GM03348 (cell line): ENCODE results near the gene UFC1.
"Not testable (repeated sequence)": the region's sequence is repeated elsewhere in the genome, so short reads cannot be mapped to it uniquely, and the experiment has no call there.

ENCODE experiments used
- DNase-seq: peaks from one replicate; pipeline ENCODE4 v3.0.0; 2012; ENCODE audit warnings: low spot score

UFC1 gene

DNA sequence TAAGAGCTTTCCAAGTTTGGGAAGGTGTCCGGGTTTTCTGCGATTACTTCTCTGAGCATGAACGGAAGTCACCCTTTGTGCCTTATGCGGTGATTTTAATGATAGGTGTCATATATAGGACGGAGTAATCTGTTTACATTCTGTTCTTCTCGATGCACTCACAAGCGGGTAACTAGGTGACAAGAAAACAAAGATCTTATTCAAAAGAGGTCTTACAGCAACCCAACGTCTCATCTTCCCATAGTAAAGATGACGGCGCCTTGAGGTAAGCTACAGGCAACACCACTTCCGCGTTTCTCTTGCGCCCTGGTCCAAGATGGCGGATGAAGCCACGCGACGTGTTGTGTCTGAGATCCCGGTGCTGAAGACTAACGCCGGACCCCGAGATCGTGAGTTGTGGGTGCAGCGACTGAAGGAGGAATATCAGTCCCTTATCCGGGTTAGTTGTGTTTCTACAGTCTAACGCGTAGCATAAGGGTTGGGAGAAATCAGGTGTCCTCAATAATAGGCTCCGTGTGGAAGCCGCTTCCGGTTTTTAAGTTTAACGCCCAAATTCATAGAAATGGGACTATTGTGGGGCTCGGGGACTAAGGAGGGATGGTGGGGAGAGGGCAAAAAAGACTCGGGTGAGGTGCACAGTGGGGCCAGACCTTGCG lies at the start of gene UFC1:
UFC1 (plus strand) TSS at position 297 of the 656 bp plus-strand sequence; CDS start at position 317, 20 bp downstream.
- peak; percentile 85 for DNase-seq

DNA sequence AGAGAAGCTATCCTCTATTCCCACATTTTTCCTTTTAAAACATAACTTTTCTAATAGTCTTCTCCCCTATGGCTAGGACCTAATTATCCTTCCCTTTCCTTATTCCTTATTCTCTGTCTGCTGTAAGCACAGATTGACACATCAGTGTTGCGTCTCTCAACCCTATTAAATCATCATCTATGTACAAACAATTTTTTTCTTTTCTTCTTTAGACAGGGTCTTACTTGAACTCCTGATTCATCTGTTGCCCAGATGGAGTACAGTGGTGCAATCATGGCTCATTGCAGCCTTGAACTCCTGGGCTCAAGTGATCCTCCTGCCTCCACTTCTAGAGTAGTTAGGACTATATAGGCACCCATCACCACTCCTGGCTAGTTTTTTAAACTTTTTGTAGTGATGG lies 47.3 kb upstream of the UFC1 start:
- DNase-seq: no peak

GRCh38 chr1:161111117-161111516 lies 42.7 kb upstream of the UFC1 start:
- no peak for DNase-seq

- DNase-seq: no peak
Observed at GRCh38 chr1:161111527-161111926, 42.3 kb upstream of the UFC1 start.

DNA sequence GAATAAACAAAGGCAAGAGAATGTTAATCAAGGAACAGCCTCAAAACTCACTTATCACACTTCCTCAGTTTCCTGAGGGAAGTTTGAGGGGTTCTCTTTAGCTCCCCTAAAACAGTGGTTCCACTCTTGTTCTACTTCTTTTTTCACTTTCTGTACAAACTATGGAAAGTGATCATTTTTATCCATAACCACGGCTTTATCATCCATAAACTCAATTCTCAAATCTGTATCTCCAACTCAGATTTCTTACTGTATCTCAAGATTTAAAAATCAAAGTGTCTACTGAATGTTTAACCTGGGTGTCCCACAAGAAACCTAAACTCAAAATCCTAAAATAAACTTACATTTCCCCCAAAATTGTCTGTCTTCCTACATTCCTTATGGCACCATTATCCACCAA lies 39.9 kb upstream of the UFC1 start:
- DNase-seq: no peak

DNA sequence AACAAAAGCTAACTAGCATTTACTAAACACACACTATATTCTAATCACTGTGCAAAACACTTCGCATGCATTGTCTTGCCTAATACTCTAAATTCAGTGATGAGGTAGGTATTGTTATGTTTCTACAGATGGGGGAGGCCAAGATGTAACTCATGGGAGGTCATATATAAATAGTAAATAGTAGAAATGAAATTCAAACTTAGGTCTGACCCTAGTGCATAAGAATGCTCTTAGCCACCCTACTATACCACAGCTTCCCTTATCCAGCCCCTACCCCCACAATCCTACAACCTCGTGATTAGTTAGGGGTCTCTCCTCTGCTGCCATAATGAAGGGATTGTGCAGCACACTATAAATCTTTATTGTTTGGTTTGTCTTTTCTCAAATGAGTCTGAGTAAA lies 39.2 kb upstream of the UFC1 start:
- DNase-seq: no peak

GRCh38 chr1:161115132-161115711 lies 38.6 kb upstream of the UFC1 start:
- no peak for DNase-seq

DNA sequence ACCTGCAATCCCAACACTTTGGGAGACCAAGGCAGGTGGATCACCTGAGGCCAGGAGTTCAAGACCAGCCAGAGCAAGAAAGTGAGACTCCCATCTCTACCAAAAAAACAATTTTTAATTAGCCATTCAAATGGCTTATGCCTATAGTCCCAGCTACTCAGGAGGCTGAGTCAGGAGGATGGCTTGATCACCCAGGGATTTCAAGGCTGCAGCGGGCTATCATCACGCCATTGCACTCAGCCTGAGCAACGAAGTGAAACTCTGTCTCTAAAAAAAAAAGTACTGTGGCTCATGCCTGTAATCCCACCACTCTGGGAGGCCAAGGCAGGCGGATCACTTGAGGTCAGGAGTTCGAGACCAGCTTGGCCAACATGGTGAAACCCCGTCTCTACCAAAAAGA lies 37.8 kb upstream of the UFC1 start:
- not testable (repeated sequence) for DNase-seq

GRCh38 chr1:161117759-161118581 lies 35.8 kb upstream of the UFC1 start, which contains the start of the genes NIT1 and PFDN2:
Gene NIT1, plus strand, starts transcription at chr1:161118105. Its CDS starts 72 bp downstream, at chr1:161118177.
Gene PFDN2, minus strand, starts transcription at chr1:161118037. Its CDS starts 11 bp downstream, at chr1:161118026.
- peak; percentile 95 for DNase-seq

GRCh38 chr1:161119092-161119903 lies 34.5 kb upstream of the UFC1 start:
- peak; percentile 79 for DNase-seq

DNA sequence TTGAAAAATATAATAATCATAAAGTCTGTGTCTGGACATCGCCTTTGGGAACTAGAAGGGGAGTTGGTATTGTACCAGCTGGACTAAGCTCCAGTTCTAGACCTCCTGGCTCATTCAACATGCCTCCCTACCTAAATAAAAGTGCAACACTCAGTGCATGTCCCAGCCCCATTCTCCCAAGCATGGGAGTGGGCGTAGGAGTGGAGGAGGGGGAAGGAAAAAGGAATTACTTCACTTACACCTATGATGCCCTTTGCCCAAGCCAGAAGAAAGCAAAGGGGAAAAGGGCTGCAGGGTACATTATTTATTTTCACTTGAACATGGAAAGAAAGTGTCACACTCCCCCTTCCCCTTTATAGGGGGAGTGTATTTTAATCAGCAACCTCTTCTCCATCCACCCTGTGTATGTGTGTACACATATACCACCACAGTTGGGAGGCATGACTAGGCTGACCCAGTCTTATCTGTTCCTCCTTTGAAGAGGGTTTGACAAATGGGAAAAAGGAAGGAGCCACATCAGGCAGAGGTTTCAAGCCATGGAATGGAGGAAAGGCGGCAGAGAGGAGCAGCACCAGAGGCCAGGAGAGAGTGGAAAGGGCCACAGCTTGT lies 32.6 kb upstream of the UFC1 start:
- no peak for DNase-seq

DNA sequence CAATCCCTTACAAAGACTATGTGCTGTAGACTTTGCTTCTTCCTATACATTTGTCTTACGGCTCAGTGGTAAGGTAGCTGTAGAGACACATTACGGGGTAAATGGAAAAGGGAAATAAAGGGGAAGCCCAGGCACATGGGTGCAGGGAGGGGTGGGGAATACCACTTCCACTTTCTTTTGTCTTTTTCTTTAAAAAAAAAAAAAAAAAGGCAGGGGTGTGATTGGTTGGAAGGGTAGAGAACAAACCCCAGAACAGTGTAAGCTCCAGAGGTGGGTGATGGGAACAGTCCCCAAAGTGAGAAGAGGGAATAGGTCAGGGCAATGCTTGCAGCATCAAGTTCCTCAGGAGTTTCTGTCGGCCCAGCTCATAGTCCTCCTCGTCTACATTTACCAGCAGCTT lies 31.9 kb upstream of the UFC1 start:
- DNase-seq: no peak

- DNase-seq: no peak
Observed at GRCh38 chr1:161122967-161123366, 30.8 kb upstream of the UFC1 start.

GRCh38 chr1:161127649-161128048 lies 26.1 kb upstream of the UFC1 start:
- DNase-seq: no peak

- no peak for DNase-seq
Observed at GRCh38 chr1:161128591-161129420, 25.0 kb upstream of the UFC1 start.

- no peak for DNase-seq
Observed at GRCh38 chr1:161130266-161130665, 23.5 kb upstream of the UFC1 start.

DNA sequence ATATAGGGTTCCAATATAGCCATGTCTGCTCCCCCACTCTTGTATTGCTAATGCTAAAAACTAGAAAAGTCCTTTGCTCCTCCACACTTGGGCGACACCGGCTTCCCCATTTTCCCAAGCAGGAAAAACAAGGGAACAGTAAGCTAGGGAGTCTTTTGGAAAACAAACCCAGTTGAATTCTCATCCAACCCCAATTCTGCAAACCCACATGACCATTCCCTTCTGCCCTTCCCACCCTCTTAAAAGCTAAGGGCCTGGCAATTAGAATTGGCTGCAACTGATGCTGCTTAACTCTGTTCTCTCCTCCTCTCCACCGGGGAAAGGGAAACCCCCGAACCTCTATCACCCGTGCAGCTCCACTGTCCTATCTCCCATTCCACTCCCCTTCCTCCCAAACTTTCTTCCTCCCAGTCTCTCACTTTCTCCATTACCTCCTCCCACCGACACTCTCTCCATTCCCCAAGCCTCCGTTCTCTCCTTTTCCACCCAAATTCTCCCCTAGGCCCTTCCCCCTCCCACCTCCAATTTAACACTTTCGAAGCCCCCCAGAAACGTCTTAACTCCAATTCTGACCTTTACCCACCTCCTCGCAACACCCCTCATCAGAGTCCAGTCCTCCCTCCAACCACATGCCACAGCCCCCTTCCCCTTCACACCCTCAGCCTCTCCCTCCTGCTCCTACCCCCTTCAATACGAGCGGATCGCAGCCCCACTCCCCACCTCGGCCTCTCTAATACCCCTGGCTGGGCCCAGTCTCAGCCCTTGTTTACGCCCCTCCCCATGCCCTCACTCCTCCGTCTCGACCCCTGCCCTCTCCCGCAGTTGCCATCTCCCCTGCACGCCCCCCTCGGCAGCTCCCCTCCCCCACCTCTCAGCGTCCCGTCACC lies 22.0 kb upstream of the UFC1 start:
- DNase-seq: peak; percentile 45

GRCh38 chr1:161132410-161133219 lies 21.2 kb upstream of the UFC1 start, which contains the start of gene DEDD:
Gene DEDD, minus strand, starts transcription at chr1:161132667. Its CDS starts 8,205 bp downstream, at chr1:161124462.
- peak; percentile 93 for DNase-seq
